ENCODE data around the gene MAN2A2. TPM values are rescaled to one million over a fixed set of nuclear protein-coding genes. Genes with fewer than 3 reads are reported as not detected.

MAN2A2 gene
- total RNA-seq, 1 experiment from 2014 or later, result 27.4 TPM

DNA sequence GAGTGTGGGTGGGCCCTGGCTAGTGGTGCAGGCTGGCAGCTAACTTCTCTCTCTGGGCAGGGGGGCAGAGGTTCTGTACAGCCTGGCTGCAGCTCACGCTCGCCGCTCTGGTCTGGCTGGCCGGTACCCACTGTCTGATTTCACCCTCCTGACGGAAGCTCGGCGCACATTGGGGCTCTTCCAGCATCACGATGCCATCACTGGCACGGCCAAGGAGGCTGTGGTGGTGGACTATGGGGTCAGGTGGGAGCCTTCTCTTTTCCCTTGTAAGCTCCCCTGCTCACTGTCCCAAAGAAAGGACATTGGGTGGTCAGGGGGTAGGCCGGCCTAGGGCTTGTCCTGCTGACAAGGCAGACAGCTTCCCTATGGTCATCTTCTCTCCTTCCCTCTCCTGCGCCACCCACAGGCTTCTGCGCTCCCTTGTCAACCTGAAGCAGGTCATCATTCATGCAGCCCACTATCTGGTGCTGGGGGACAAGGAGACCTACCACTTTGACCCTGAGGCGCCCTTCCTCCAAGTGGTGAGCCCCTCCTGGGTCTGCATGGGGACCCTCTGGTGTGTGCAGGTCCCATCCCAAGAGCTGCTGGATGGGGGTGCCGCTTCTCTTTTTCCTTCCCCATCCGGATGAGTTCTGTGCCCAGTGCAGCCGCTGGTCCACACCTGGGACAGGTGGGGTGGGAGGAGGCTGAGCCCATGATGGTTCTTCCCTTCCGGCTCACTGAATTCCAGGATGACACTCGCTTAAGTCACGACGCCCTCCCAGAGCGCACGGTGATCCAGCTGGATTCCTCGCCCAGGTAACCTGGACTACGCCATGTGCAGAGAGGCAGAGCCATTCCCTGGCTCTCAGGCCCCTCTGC is 7.6 kb downstream of the MAN2A2 start:
- Mint-ChIP-seq H3K4me3 (no peak overlapping the region), H3K4me1 (peaks cover under 1% of the 10 kb centered on the region in 2 experiments; a peak in 2 of 4 replicates), H3K9me3 (no peaks in the 10 kb centered on the region), H3K27me3 (ENCODE audit: low read depth) (no peaks in the 10 kb centered on the region), H3K36me3 (ENCODE audit: insufficient read depth in 1 of 3, low read depth in 3 of 3) (peaks cover 6 to 51% (median 14%) of the 10 kb centered on the region in 3 experiments; a peak in 6 of 7 replicates), H3K27ac (peak overlapping the region in 2 of 3 experiments; percentile 11 to 44; a peak in 3 of 7 replicates)
- H4K91ac ChIP-seq (ENCODE audit: insufficient read length, low read depth, low read length), result no peak overlapping the region
- H3K79me2 ChIP-seq (ENCODE audit: insufficient read depth, low read length), result no peaks in the 10 kb centered on the region
- no peak overlapping the region for H2BK120ac ChIP-seq (ENCODE audit: low read depth, low read length, poor library complexity, severe bottlenecking)
- H2AK5ac ChIP-seq (ENCODE audit: insufficient read length, low read length), result no peak overlapping the region
- H3K4me1 ChIP-seq (ENCODE audit: insufficient read depth, low read length), result no peaks in the 10 kb centered on the region
- no peak overlapping the region for H2AFZ ChIP-seq (ENCODE audit: low read length)
- no peak overlapping the region for H3K18ac ChIP-seq (ENCODE audit: insufficient read length, low read depth, low read length)
- H2BK20ac ChIP-seq (ENCODE audit: low read depth, low read length, poor library complexity, severe bottlenecking), result no peak overlapping the region
- H3K9ac ChIP-seq (ENCODE audit: extremely low read depth, insufficient read length, low read length), result no peak overlapping the region
- no peaks in the 10 kb centered on the region for H3K27me3 ChIP-seq (ENCODE audit: insufficient read depth, low read length)
- no peak overlapping the region for H2BK5ac ChIP-seq (ENCODE audit: insufficient read length, low read length)
- H4K8ac ChIP-seq (replicated peaks; ENCODE audit: insufficient read length, low read depth, low read length), result no peak overlapping the region
- H3K9me3 ChIP-seq (ENCODE audit: control insufficient read depth, low read depth, low read length), result no peaks in the 10 kb centered on the region
- no peak overlapping the region for H3K23ac ChIP-seq (ENCODE audit: insufficient read length, low read depth, low read length)
- H2BK15ac ChIP-seq (ENCODE audit: low read depth, low read length), result no peak overlapping the region
- H3K56ac ChIP-seq (ENCODE audit: insufficient read length, low read depth, low read length), result no peak overlapping the region
- no peaks in the 10 kb centered on the region for H4K20me1 ChIP-seq (ENCODE audit: control insufficient read depth, insufficient read depth, insufficient read length)
- no peak for DNase-seq
- no peak overlapping the region for H3K4me2 ChIP-seq (ENCODE audit: insufficient read depth, insufficient read length, low read length)
- no peak overlapping the region for H3K14ac ChIP-seq (ENCODE audit: insufficient read depth, low read length)
- no peak overlapping the region for H4K5ac ChIP-seq (ENCODE audit: insufficient read length, low read depth, low read length)
- no peak overlapping the region for H2BK12ac ChIP-seq (ENCODE audit: insufficient read length, low read depth, low read length)
- no peaks in the 10 kb centered on the region for H3K79me1 ChIP-seq (ENCODE audit: insufficient read depth, low read depth, low read length, poor library complexity, severe bottlenecking)
- no peak overlapping the region for H3K27ac ChIP-seq (ENCODE audit: insufficient read length, low read depth, low read length)
- TF ChIP-seq, protein P1, sequence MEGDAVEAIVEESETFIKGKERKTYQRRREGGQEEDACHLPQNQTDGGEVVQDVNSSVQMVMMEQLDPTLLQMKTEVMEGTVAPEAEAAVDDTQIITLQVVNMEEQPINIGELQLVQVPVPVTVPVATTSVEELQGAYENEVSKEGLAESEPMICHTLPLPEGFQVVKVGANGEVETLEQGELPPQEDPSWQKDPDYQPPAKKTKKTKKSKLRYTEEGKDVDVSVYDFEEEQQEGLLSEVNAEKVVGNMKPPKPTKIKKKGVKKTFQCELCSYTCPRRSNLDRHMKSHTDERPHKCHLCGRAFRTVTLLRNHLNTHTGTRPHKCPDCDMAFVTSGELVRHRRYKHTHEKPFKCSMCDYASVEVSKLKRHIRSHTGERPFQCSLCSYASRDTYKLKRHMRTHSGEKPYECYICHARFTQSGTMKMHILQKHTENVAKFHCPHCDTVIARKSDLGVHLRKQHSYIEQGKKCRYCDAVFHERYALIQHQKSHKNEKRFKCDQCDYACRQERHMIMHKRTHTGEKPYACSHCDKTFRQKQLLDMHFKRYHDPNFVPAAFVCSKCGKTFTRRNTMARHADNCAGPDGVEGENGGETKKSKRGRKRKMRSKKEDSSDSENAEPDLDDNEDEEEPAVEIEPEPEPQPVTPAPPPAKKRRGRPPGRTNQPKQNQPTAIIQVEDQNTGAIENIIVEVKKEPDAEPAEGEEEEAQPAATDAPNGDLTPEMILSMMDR (conservative IDR thresholded peaks at IDR 0.05), result no peak
- no CpG with 5 or more reads among the region's 24 CpGs for WGBS (ENCODE audit: extremely low coverage, insufficient read length, low lambda C conversion rate)
- H3T11ph ChIP-seq (ENCODE audit: low read length), result no peak overlapping the region
- no peak overlapping the region for H3K4ac ChIP-seq (ENCODE audit: low read depth, low read length)
- H3K23me2 ChIP-seq (ENCODE audit: insufficient read length, low read depth, low read length, poor library complexity, severe bottlenecking), result no peaks in the 10 kb centered on the region

Measured in H9 (cell line).